CD4-positive, alpha-beta T cell treated with Interleukin-1 beta for 1 hour (primary cell): Measurements from ENCODE around the gene ARF1.

ENCODE experiments used
- DNase-seq, 2 donors: peaks; one replicate each; pipeline ENCODE4 v3.0.0-alpha.2; 2020 to 2022

The ARF1 gene

DNA sequence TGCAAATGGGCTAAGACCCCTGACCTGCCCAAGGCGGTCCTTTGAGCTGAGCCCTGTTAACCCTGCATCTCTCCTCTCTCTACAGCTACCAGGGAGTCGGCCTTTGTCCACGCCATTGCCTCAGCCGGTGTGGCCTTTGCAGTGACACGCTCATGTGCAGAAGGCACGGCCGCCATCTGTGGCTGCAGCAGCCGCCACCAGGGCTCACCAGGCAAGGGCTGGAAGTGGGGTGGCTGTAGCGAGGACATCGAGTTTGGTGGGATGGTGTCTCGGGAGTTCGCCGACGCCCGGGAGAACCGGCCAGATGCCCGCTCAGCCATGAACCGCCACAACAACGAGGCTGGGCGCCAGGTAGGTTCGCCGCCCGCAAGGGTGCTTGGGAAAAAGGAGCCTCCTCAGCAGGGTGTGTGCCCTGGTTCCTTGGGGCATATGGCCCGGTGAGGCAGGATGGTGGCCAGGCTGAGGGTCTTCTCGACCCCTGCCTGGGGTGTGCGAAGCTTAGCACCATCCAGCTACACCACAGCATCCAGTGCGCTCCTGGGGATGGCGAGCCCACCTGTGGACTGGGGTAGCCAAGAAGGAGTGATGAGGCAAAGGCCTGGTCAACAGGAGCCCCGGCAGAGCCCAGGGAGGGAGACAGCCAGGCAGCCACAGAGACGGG, 31.8 kb upstream of the ARF1 start:
- no peak for DNase-seq

DNA sequence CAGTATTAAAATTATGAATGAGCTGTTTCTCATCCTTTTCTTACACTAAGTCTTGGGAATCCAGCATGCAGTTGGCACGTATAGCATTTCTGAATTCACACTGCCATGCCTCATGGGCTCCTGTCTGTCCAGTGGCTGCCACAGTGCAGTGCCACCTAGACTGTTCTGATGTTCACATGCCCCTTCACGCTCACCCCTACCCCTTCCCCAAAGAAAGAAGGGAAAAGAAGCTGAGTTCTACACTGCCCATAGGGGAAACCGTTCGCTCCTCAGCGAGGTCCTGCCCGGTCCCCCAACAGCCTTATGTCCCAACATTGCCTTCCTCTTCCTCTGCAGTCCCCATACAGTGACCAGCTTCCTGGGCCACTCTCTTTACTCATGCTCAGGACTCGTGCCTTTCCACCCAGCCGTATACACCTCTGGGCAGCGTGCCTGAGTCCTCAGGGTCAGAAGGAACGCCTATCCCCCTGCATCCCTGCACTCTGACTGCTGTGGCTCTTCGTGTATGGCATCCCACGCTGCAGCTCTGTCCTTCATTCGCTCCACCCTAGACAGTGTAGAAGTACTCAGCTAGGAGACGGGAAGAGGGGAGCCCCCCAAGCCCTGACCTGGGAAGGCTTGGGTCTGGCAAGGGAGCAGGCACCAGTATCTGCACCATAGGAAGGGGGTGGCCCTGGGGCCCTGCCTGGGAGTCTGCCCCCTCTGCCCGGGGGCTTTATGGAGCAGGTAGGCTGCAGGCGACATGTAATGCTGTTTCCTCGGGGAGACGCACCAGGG, 24.1 kb upstream of the ARF1 start:
- DNase-seq: no peak

GRCh38 chr1:228058949-228059633, 23.4 kb upstream of the ARF1 start:
- DNase-seq: peak; percentile 62 to 75

DNA sequence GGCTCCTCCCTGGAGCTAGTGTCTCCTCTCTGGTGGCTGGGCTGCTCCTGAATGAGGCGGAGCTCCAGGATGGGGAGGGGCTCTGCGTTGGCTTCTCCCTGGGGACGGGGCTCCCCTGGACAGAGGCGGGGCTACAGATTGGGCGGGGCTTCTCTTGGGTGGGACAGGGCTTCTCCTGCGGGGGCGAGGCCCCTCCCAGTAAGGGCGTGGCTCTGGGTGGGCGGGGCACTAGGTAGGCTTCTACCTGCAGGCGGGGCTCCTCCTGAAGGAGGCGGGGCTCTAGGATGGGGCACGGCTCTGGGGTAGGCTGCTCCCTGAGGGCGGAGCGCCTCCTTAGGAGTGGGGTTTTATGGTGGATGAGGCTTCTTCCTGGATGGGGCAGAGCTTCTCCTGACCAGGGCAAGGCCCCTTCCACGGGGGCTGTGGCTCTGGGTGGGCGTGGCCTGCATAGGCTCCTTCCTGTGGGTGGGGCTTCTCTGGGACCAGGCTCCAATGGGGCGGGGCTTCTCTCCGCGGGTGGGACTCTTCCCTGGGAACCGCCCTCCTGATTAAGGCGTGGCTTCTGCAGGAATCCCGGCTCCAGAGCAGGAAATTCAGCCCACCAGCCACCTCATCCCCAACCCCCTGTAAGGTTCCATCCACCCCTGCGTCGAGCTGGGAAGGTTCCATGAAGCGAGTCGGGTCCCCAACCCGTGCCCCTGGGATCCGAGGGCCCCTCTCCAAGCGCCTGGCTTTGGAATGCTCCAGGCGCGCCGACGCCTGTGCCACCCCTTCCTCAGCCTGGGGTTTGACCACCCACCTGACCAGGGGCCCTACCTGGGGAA, 22.7 kb upstream of the ARF1 start:
- peak; percentile 79 to 82 for DNase-seq

GRCh38 chr1:228060458-228061190, 21.9 kb upstream of the ARF1 start:
- no peak for DNase-seq

- no peak for DNase-seq
These were observed 21.0 kb upstream of the ARF1 start for GRCh38 chr1:228061411-228062084.

- DNase-seq: no peak
These were observed 20.3 kb upstream of the ARF1 start for GRCh38 chr1:228062085-228062791.

DNA sequence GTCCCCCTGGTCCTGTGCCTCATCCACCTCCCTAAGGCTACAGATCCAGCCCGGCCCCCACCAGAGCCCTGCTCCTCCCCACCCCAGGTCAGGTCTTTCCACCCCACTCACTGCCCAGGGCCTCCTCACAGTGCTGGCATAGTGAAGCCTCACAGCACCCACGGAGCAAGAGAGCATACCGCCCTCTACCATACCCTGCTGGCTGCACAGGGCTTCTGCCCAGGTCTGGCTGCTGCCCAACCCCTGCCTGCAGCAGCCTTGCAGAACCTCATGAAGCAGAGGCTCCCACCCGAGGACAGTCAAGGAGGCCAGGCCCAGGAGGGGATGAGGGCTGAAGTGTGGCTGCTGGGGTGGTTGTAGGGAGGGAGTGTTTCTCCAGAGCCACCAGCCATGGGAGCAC, 19.7 kb upstream of the ARF1 start:
- DNase-seq: no peak

DNA sequence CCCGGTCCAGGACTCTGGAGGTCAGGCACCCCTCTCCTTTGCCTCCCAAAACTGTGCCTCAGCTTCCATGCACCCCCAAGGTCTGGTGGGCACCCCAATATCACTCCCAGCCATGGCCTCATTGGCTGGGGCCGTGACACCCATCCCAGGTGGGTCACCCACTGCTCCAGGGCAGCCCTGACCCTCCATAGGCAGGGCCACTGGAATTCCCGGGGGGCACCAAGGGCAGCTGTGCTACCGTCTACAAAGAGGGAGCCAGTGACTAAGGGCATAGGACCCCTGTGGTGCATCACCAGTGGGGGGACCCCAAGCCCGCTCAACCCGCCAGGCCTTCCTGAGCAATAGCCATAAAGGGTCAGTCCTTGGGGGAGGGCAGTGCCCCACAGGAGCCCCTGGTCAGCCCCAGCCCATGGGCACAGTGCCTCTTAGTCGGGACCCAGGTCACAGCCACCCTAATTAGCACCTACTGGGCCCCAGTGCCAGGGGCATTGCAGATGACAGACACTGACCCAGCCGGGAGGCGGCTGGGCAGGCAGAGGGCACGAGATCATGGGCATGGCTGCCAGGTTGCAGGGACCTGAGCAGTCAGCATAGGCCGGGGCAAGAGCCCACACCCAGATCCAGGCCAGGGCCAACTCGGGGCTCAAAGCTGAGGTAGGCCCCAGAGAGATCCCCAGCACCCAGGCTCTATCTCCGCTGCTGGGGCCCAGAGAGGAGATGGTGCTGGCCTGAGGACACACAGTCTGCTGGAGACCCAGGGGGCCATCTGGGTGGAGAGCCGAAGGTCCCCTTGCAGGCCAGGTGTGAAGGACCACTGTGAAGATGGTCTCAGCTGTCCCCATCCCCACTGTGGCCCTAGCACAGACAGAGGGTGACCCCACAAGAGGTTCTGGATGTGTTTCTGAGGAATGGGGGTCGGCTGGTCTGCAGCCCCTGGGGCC, 19.0 kb upstream of the ARF1 start:
- no peak for DNase-seq

GRCh38 chr1:228064296-228064695, 18.2 kb upstream of the ARF1 start:
- no peak for DNase-seq

GRCh38 chr1:228064741-228065542, 17.6 kb upstream of the ARF1 start:
- no peak for DNase-seq

GRCh38 chr1:228065543-228066347, 16.8 kb upstream of the ARF1 start:
- no peak for DNase-seq

DNA sequence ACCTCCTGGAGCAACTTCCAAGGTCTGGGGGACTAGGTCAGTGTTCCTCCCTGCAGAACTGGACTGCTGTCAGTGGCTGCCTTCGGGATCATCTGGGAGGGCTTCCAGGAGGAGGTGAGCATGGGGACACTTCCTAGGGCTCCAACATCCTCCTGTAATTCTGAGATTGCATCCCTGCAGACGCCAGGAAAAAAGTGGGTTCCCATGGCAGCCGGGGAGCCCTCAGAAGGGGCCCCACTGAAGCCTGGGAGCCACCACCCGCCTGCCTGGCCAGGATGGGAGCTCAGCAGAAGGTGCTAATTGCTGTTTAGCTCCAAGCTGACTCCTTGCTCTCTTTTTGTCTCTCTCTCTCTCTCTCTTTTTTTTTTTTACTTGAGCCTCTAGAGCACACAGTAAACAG, 16.1 kb upstream of the ARF1 start:
- no peak for DNase-seq

DNA sequence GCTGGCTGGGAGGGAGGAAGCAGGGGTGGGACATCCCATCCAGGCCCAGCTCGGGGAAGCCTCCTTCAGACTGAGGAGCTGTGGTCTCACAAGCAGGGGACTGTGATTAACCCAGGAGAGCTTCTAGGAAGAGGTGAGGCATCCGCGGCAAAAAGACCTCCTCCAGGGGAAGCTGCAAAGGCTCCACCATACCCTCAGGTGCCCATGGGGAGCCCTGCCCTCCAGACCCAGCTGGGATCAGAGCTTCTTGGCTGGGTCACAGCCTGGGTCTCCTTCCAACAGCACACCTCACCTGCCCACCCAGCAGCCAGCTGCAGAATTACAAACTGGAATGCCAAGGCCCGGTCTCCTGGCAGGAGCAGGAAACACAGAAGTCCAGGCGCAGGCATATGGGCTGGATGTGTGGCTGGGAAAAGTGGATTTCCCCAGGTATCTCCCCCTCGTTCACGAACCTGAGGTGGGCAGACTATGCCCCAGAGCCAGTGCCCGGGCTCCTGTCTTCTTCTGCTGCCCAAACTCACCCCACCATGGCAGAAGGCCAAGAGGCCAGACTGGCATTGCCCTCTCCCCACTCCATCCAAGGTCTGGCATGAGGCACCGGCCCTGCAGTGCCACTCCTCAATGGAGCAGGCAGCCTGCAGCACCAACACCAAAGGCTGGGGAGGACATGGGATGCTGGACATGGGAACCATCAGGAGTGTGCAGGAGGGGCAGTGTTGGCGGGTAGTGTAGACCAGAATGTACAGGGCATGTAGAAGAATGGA, 15.4 kb upstream of the ARF1 start:
- DNase-seq: no peak

- no peak for DNase-seq
These were observed 14.1 kb upstream of the ARF1 start for GRCh38 chr1:228068359-228068758.

DNA sequence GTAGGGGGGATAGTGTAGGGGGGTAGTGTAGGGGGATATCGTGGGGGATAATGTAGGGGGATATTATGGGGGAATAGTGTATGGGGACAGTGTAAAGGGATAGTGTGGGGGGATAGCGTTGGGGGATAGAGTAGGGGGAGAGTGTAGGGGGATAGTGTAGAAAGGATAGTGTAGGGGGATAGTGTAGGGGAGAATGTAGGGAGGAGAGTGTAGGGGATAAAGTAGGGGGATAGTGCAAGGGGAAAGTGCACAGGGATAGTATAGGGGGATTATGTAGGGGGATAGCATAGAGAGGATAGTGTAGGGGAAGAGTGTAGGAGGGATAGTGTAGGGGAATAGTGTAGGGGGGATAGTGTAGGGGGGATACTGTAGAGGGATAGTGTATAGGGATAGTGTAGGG, 12.3 kb upstream of the ARF1 start:
- no peak for DNase-seq

DNA sequence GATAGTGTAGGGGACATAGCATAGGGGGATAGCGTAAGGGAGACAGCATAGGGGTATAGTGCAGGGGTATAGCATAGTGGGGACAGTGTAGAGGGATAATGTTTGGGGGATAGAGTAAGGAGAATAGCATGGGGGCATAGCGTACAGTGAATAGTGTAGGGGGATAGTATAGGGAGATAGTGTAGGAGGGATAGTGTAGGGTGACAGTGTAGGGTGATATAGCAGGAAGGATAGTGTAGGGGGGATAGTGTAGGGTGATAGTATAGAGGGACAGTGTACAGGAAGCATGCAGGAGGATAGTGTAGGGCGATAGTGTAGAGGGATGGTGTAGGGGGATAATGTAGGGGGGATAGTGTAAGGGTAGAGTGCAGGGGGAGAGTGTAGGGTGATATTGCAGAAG, 11.7 kb upstream of the ARF1 start:
- no peak for DNase-seq
